HFFc6 (cell line): ENCODE results near the gene RUBCNL. TPM values are rescaled to one million over a fixed set of nuclear protein-coding genes. Genes with fewer than 3 reads are reported as not detected.
A peak's percentile ranks its signal among the peaks of the same experiment; 100 is the strongest.

Experiments used
- DNase-seq: peaks from one replicate; pipeline ENCODE4 v3.0.0-alpha.2; 2018
- H3K27ac Mint-ChIP-seq: 2 replicates; pipeline ENCODE4 v1.8.0; 2020; ENCODE audit warnings: mild to moderate bottlenecking, mixed read lengths
- H3K27me3 Mint-ChIP-seq: 2 replicates; pipeline ENCODE4 v1.8.0; 2021; ENCODE audit warnings: mild to moderate bottlenecking, moderate library complexity, mixed read lengths; ENCODE audit not compliant: insufficient read depth
- H3K36me3 Mint-ChIP-seq: 2 replicates; pipeline ENCODE4 v1.8.0; 2021; ENCODE audit warnings: low read depth, mixed read lengths
- H3K4me1 Mint-ChIP-seq: 2 replicates; pipeline ENCODE4 v1.8.0; 2020; ENCODE audit warnings: low read depth, mixed read lengths
- H3K4me3 Mint-ChIP-seq: 2 replicates; pipeline ENCODE4 v1.8.0; 2020; ENCODE audit warnings: mild to moderate bottlenecking, moderate library complexity, mixed read lengths
- H3K9me3 Mint-ChIP-seq: 2 replicates; pipeline ENCODE4 v1.8.0; 2020; ENCODE audit warnings: mild to moderate bottlenecking, mixed read lengths
- total RNA-seq, 6 experiments: library from RNA; stranded (reverse); fragmentation: NEBNext Ultra II Directional; extraction: Animal tissue kit (Norgen Biotek cat#: 25700); gene quantifications; 2 replicates in 1 of 6; 3 replicates in 5 of 6; pipeline ENCODE4 v1.2.3, GENCODE V29; 2021
- TF ChIP-seq, protein P1 (sequence below): fragments of 200-600 bp; sonication (generic); IDR thresholded peaks from 2 replicates; pipeline ENCODE4 v1.5.0; 2021; ENCODE audit warnings: antibody characterized with exemption, mild to moderate bottlenecking

Gene RUBCNL
- total RNA-seq, 6 experiments from 2014 or later, result not detected

DNA sequence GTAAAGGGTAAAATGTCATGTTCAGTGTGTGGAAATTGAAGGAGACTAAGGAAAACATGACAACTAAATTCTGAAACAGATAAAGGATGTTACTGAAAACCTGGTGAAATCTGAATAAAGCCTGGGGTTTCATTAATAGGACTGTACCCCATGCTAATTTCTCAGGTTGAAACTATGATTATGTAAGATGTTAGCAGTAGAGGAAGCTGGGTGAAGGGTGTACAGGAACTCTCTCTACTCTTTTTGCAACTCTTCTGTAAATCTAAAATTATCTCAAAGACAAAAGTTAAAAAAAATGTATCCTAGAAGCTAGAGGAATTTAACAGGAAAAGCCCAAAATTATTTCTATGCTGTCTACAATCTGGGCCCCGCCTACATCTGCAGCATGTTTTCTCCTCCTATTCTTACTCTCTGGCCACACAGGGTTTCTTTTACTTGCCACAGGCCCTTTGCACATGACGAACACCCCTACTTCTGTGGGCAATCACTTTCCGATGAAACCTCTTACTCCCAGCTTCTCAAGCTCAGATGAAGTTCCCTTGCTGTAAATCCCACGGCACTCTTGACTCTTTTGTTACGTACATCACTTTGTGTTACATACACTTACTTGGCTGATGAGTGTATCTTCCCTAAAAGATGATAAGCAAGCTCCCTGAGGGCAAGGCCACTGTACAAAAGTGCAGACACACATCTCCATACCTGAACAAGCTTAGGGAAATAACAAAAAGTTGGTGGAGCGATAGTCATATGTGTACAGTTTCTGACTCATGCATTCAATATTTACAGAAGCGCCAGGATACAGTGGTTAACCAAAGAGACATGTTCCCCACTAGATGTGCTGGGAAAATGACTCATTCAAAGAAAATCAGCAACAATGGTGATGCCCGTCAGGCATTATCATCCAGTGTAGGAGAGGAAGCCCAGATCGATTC, 32.6 kb downstream of the RUBCNL start:
- Mint-ChIP-seq H3K9me3 (peaks cover 18% of the 10 kb centered on the region), H3K36me3 (peaks cover 11% of the 10 kb centered on the region; the same call in 1 of the 2 replicates), H3K4me3 (peak overlapping the region; percentile 55), H3K27ac (peak overlapping the region; percentile 83), H3K4me1 (peaks cover 22% of the 10 kb centered on the region), H3K27me3 (peaks cover 9% of the 10 kb centered on the region; the same call in 1 of the 2 replicates)
- peak; percentile 94 for DNase-seq
- TF ChIP-seq, protein P1, sequence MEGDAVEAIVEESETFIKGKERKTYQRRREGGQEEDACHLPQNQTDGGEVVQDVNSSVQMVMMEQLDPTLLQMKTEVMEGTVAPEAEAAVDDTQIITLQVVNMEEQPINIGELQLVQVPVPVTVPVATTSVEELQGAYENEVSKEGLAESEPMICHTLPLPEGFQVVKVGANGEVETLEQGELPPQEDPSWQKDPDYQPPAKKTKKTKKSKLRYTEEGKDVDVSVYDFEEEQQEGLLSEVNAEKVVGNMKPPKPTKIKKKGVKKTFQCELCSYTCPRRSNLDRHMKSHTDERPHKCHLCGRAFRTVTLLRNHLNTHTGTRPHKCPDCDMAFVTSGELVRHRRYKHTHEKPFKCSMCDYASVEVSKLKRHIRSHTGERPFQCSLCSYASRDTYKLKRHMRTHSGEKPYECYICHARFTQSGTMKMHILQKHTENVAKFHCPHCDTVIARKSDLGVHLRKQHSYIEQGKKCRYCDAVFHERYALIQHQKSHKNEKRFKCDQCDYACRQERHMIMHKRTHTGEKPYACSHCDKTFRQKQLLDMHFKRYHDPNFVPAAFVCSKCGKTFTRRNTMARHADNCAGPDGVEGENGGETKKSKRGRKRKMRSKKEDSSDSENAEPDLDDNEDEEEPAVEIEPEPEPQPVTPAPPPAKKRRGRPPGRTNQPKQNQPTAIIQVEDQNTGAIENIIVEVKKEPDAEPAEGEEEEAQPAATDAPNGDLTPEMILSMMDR, result no peak

DNA sequence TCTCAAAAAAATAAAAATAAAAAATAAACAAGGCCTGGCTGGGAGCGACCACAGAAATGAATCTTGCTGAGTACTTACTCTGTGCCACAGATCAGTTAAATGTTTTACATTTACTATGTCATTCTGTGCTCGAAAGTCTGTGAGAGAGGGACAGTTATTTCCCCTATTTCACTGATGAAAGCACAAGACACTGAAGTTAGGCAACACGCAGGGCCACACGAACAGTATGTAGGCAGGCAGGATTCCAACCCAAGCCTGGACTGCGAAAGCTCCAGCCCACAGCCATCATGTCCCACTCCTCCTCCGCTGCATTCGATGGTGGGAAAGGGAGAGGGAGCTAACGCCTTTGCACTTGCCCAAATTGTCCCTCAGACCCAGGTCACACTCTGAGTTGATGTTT, 34.2 kb downstream of the RUBCNL start:
- peaks cover 19% of the 10 kb centered on the region for H3K4me1 Mint-ChIP-seq
- TF ChIP-seq, protein P1, result no peak
- H3K27me3 Mint-ChIP-seq, result peaks cover 14% of the 10 kb centered on the region; the same call in 1 of the 2 replicates
- no peak overlapping the region for H3K4me3 Mint-ChIP-seq
- H3K9me3 Mint-ChIP-seq, result peaks cover 26% of the 10 kb centered on the region
- H3K36me3 Mint-ChIP-seq, result peaks cover 14% of the 10 kb centered on the region
- DNase-seq, result no peak
- no peak overlapping the region for H3K27ac Mint-ChIP-seq

DNA sequence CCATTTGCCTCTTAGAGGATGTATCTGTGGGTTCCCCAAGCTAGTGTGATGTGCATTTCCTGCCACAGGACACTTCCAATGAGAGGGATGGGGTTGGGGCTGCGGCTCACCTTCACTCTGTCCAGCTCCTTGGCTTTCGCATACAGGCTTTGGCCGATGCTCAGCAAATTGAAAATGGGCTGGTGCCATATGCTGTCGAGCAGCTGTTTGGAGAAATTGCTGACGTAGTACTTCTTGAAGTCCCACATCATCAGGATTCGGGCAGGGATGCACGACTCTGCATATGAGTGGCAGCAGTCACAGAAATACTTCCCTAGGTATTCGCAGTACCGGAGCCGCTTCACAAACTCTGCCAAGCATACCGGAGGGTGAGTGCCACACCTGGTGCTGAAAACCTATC, 37.0 kb downstream of the RUBCNL start:
- Mint-ChIP-seq H3K27ac (no peak overlapping the region), H3K9me3 (peaks cover 23% of the 10 kb centered on the region), H3K27me3 (peaks cover 23% of the 10 kb centered on the region), H3K4me3 (no peak overlapping the region), H3K36me3 (peaks cover 15% of the 10 kb centered on the region), H3K4me1 (peaks cover 9% of the 10 kb centered on the region)
- TF ChIP-seq, protein P1, result no peak
- no peak for DNase-seq

DNA sequence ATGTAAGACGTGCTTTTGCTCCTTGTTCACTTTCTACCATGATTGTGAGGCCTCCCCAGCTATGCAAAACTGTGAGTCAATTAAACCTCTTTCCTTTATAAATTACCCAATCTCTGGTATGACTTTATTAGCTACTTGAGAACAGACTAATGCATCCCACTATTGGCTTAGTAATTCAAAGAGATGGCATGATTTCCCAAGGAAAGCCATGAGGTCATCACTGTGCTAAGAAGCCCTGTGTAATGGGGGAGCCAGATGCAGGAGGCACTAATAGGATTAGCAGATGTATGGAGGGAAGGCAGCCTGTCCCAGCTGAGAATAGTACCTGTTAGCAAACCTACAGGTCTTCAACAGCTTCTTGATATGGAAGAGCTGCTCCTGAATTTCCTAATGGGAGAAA, 38.1 kb downstream of the RUBCNL start:
- Mint-ChIP-seq H3K36me3 (peaks cover 10% of the 10 kb centered on the region), H3K27ac (no peak overlapping the region), H3K9me3 (peaks cover 17% of the 10 kb centered on the region), H3K4me1 (no peaks in the 10 kb centered on the region), H3K4me3 (no peak overlapping the region), H3K27me3 (peaks cover 22% of the 10 kb centered on the region)
- DNase-seq, result no peak
- TF ChIP-seq, protein P1, result no peak

DNA sequence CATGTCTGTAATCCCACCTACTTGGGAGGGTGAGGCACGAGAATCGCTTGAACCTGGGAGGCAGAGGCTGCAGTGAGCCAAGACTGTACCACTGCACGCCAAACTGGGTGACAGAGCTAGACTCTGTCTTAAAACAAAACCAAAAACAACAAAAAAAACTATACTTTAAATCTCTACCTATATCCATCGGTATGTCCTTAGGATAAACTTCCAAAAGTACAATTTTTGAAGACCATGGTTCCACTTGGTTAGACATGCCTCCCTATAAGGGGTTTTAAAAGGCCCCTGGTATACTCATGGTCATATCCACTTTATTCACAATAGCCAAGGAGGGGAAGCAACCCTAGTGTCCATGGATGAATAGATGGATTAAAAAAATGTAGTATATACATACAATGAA, 39.8 kb downstream of the RUBCNL start:
- H3K4me1 Mint-ChIP-seq, result no peaks in the 10 kb centered on the region
- no peak overlapping the region for H3K4me3 Mint-ChIP-seq
- peaks cover 23% of the 10 kb centered on the region for H3K27me3 Mint-ChIP-seq
- TF ChIP-seq, protein P1, result no peak
- no peak for DNase-seq
- H3K9me3 Mint-ChIP-seq, result peaks cover 10% of the 10 kb centered on the region
- no peak overlapping the region for H3K27ac Mint-ChIP-seq
- peaks cover 4% of the 10 kb centered on the region; the same call in 1 of the 2 replicates for H3K36me3 Mint-ChIP-seq
